ENCODE data around the gene PSMC1.
"Not testable (repeated sequence)": the region's sequence is repeated elsewhere in the genome, so short reads cannot be mapped to it uniquely, and the experiment has no call there.

Gene PSMC1

GRCh38 chr14:90246936-90247335, 9.4 kb upstream of the PSMC1 start:
- TF ChIP-seq CTCF (conservative IDR thresholded peaks at IDR 0.05) = no peak

GRCh38 chr14:90247441-90247840, 8.9 kb upstream of the PSMC1 start:
- H3K27ac ChIP-seq = not testable (repeated sequence)

More at GRCh38 chr14:90246936-90247335, 9.4 kb upstream of the PSMC1 start:
- no peak overlapping the region for H3K27ac ChIP-seq

- H3K27ac ChIP-seq = peak overlapping the region; percentile 29
- TF ChIP-seq CTCF (conservative IDR thresholded peaks at IDR 0.05) = no peak
Observed at GRCh38 chr14:90248594-90248993, 7.8 kb upstream of the PSMC1 start.

GRCh38 chr14:90253826-90254225, 2.5 kb upstream of the PSMC1 start:
- H3K27ac ChIP-seq = no peak overlapping the region
- no peak for TF ChIP-seq CTCF (conservative IDR thresholded peaks at IDR 0.05)

GRCh38 chr14:90255871-90256270, 482 bp upstream of the PSMC1 start:
- TF ChIP-seq CTCF (conservative IDR thresholded peaks at IDR 0.05) = no peak
- H3K27ac ChIP-seq = peak overlapping the region; percentile 84

GRCh38 chr14:90263748-90264449, 7.5 kb downstream of the PSMC1 start:
- TF ChIP-seq CTCF (conservative IDR thresholded peaks at IDR 0.05) = no peak

GRCh38 chr14:90266441-90267154, 10.2 kb downstream of the PSMC1 start:
- no peak for TF ChIP-seq CTCF (conservative IDR thresholded peaks at IDR 0.05)
- no peak overlapping the region for H3K27ac ChIP-seq

More at GRCh38 chr14:90263748-90264449, 7.5 kb downstream of the PSMC1 start:
- no peak overlapping the region for H3K27ac ChIP-seq

GRCh38 chr14:90268420-90268819, 12.1 kb downstream of the PSMC1 start:
- H3K27ac ChIP-seq = no peak overlapping the region
- no peak for TF ChIP-seq CTCF (conservative IDR thresholded peaks at IDR 0.05)

Measured in VCaP (cell line).